CD4-positive, alpha-beta T cell treated with Interleukin-6 at 100 ng/mL for 8 hours (primary cell): ENCODE results near the gene RASGRF1.
"Not testable (repeated sequence)": the region's sequence is repeated elsewhere in the genome, so short reads cannot be mapped to it uniquely, and the experiment has no call there.

Source experiments
- DNase-seq: peaks from one replicate; pipeline ENCODE4 v3.0.0-alpha.2; 2020; ENCODE audit warnings: mixed read lengths, low spot score

Gene RASGRF1

DNA sequence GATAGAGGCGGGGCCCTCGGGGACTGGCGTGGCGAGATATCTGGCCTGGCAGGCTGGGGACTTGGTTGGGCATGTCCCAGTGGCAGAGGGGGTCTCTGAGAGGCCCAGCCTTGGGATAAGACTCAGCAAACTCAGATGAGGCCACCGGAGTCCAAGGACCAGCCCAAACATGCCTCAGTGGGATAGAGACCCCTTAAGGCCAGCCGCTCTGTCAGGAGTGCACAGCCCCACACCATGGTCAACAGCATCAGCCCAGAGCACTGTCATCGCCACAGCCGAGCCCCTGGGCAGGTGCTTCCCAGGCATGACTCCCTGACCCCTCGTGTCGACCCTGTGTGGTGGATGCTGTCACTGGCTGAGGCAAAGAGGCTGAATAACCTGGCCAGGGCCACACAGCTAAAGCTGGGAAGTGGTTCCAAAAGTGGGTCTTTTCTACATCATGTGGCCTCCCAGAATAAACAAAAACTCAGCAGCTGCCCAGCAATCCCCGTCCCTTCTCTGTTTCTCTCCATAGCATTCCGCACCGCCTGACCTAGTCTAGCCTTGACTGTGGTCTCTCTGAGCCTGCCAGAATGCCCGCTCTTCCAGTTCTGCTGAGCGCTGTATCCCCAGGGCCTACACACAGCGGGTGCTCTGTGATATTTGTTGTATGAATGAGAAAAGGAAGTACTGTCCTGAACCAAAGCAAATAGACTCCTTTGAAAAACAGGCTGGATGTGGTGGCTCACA is 160.9 kb downstream of the RASGRF1 start:
- no peak for DNase-seq

DNA sequence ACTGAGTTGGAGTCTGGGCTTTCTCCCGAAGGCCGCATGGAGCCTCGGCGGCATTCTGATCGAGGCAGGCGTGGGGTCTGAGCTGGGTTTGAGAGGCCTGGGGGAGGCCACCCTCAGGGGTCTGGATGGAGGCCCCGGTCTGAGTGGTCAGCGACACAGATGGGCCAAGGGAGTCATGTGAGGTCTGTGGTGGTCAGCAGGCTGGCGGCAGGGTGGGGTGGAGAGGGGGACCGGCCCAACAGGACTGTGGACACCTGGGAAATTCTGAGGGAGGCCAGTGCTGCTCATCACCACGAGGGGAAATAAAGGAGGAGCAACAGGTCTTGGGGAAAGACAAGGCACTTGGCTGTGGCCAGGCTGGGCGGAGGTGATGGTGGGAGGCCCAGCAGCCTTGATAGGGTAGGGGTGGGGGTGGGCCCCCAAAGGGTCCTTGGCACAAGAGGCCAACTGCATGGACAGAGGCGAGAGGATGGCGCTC is 161.9 kb downstream of the RASGRF1 start:
- no peak for DNase-seq

DNA sequence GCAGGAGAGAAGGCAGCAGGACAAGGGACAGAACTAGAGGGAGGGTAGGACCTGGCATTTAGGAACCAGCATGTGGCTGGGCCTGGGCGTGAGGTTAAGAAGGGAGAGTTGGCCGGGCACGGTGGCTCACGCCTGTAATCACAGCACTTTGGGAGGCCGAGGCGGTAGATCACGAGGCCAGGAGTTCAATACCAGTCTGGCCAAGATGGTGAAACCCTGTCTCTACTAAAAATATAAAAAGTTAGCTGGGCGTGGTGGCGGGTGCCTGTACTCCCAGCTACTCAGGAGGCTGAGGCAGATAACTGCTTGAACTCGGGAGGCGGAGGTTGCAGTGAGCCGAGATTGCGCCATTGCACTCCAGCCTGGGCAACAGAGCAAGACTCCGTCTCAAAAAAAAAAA is 162.4 kb downstream of the RASGRF1 start:
- not testable (repeated sequence) for DNase-seq

DNA sequence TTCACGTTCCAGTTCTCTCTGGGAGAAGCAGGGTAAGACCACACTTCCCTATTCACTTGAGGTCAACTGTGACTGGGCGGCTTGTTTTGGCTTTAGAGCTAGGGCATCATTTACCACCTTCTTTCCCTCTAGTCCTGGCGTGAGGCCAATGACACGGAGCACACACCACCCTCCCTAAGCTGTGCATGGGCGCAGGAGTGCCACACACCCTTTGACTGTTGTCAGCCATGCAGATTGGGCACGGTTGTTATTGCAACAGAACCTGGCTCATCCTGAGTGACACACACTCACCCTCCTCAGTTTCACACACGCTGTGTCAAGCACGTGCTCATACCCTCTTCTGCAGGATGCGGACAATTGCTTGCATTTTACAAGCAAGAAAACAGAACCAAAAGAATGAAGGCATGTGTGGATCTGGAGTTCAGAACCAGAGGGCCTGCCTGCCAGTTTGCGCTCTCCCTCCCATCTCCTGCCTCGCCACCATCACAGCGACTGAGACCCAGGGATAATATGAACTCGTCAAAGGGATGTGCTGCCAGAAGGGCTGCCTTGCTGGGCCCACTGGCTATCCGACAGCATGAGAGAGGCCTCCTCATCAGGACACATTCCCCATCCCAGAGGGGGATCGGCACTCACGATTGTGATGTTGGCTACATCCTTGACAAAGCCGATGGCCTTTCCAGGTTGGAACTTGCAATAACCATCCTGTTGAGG is 163.3 kb downstream of the RASGRF1 start:
- DNase-seq: no peak

DNA sequence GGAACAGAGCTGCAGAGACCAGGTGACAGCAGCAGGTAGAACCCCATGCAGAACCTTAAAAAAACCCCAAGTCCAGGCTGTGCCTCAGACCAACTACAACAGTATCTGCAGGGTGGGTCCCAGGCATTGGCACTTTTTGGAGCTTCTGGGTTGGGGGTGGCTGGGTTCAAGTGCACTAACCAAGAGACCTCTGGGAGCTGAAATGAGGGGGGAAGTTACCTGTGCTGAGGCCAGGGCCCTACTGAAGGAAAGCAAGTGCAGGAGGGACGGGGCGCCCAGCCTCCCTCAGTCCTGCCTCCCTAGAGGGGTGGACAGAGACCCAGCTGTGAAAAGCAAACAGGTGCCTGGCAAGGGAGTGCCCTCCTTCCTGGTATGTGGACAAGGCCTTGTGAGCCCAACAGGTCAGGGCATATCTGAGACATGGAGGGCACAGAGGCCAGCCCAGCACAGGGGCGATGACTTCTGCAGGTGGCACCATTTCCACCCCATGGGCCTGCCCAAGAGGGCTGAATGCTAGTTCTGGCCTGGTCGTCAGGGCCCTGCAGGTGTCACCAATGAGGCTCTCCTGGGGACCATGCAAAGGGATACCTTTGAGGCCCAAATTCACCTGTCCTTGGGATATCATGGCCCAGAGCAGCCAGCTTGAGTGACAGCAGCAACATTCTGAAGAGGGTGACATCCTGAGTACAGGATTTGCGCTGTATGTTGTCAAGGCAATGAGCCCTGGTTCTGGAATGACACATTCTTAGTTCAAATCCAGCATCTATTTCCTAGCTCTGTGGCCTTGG is 164.4 kb downstream of the RASGRF1 start:
- DNase-seq: no peak

DNA sequence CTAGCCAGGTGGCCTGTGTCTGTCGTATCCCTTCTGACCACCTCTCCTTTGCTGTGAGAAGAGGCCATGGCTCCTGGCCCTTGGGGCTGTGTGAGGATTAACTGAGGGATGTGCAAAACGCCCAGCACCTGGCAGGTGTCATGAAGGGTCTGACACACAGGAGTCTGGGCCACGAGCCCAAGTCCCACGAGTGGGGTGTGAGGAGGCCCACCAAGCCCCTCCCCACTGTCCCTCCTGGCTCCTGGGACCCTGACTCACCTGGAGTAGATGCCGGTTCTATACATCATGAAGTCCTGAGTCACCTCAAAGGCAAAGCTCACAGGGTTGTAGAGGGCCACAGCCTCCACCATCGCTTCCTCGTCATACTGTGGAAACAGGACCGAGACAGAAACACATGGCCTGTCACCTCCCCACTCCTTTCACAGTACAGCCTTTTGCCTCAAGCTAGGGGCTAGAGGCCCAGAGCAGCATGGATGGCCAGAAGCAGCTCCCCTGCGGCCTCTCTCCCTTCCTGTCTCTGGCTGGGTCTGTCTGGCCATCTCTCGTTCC is 165.4 kb downstream of the RASGRF1 start:
- no peak for DNase-seq

DNA sequence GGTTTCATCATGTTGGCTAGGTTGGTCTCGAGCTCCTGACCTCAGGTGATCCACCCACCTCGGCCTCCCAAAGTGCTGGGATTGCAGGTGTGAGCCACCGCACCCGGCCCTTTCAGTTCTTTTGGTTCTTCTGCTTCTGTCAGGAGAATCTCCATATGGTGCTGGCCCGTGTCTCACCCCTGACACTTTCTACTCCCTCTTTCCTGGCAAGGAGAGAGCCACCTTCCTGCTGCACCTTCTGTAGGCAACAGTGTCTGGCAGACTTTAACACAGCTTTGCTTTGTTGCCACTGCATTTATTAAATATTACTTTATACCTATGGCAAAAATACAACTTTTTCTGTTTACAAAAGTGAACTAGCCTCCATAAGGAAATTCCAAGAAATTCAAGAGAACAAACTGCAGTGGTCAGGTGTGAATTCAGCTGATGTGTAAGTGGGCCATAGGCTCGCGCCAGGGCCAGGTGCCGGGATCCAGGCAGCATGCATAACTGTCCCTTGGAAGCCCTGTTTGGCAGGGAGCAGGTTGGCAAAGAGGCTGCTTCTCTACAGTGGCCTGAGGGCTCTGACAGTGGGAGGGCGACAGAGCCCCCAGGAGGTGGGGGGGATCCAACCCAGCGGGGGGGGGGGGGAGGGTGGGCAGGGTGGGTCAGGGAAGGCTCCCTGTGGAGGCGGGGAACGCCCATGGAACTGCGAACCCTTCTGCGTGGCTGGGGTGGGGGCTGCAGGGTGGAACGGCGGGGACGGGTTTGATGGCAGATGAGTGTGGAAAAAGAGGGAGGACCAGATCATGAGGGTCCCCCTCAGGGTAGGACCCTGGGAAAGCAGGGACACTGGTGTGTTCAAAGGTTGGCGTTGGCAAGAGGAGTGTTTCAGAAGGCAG is 166.9 kb downstream of the RASGRF1 start:
- no peak for DNase-seq

DNA sequence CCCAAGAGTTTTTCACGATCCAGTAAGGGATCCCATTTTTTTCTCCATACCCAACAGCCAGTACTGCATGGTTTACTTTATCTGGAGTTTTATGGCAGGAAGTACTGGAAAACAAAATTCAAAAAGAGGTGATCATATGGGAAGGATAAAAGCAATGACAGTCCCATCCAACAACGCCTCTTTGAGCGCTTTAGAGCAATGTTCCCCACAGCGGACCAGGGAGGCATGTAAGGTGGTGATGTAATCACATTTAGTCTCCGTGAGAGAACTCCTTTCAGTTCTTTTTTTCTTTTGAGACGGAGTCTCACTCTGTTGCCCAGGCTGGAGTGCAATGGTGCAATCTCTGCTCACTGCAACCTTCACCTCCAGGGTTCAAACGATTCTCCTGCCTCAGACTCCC is 167.6 kb downstream of the RASGRF1 start:
- no peak for DNase-seq

DNA sequence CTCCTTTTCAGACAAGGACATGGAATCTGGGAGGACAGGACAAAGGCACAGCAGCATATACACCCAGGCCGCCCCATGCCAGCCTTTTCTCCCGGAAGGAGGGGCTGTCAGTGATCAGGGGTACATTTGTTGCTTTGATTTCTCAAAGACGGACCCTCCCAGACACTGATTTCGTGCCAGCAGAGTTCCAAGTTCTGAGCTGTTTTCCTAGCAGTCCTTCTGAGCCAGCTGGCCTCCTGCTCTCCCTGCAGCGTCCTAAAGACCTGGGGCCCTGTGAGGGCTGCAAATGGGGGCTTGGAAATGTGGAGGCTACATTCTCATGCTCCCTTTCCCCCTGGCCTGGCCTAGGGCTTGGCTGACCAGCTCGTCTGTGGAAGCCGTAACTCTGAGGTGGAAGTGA is 168.1 kb downstream of the RASGRF1 start:
- DNase-seq: no peak

DNA sequence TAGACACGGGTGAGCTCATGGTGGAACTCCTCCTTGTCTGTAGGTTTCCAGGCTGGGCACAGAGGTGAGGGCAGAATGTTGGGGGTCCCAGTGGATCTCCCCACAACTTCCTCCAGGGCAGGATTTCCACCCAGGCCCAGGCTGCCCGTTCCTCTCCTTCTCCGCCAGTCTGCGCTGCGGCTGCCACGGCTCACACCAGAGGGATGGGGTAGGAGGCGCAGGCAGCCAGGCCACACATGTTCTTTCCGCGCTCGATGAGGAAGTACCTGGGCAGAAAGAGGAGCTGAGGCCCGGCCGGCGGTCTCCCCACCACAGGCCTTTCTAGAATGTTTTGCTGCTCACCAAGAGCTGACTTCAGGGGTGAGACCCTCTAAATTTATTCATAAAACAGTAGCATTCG is 168.6 kb downstream of the RASGRF1 start:
- no peak for DNase-seq

DNA sequence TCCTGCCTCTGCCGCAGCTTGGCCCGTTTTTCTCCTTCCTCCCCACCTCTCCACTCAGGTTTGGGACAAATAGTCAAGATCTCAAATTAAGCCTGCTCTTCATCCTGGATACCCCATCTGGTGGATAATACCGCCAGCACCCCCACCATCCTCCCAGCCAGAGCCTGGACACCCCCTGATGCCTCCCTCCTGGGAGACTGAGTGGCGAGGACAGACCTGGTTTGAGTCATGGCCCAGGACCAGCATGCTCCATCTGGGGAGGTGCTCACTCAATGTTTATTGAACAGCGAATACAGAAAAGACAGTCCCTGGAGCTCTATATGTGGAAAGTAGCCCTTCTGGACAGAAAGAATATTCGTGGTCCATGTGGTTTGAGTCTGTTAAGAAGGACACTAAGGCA is 169.1 kb downstream of the RASGRF1 start:
- DNase-seq: no peak

DNA sequence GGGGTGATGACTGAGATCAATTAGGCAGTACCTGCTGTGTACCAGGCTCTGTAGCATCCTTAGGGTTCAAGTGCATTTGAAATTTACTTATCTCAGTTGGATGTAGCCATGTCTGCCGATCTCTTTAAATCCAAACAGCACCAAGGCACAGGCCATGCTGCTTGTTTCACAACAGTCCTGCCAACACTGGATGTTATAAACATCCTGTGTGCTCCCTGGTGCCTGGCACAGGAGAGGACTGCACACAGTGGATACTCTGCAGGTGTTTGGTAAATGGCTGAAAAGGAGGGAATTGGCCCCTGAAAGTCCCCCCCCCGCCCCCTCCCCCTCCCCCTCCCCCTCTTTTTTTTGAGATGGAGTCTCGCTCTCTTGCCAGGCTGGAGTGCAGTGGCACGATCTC is 172.7 kb downstream of the RASGRF1 start:
- no peak for DNase-seq

DNA sequence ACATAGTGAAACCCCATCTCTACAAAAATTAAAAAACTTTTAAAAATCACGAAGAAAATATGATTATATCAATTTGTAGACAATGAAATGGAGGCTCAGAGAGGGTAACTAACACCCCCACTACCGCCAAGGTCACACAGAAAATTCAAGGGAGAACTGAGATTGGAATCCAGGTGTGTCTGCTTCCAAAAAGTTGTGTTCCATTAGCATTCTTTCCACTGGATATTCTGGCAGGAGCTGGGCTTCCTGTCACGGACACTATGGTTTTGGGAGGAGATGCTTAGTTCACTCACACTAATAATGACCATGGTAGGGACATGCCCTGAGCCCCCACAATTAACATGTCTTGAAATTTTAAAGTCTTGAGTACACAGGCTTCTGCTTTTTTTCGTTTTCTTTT is 174.5 kb downstream of the RASGRF1 start:
- no peak for DNase-seq

DNA sequence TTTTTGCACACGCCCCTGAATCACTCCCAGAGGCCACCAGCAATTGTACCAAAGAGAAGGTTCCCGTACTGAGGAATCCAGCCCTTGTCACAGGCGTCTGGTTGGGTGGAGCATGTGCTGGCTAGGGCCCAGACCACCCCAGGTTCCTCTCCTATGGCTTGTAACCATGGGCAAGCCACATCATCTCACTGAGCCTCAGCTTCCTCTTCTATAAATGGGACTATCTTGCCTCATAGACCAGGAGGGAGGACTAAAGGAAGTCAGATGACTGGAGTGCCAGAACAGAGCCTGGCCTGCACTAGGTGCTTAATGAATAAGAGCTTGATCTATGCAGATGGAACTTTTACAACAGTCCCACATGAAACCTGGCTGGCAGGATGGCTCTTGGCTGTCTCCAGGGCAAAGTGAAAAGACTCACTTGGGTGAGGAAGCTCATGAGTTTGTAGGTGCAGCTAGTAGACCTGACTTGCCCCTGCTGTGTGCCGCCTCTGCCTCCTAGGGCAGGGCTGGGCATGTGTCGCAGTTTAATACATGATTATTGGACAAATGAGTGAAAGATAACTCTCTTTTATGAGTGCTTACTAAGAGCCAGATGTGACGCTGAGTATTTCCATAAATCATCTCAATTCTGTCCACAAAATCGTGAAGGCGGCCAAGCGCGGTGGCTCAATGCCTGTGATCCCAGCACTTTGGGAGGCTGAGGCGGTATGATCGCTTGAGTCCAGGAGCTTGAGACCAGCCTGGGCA is 175.1 kb downstream of the RASGRF1 start:
- no peak for DNase-seq

DNA sequence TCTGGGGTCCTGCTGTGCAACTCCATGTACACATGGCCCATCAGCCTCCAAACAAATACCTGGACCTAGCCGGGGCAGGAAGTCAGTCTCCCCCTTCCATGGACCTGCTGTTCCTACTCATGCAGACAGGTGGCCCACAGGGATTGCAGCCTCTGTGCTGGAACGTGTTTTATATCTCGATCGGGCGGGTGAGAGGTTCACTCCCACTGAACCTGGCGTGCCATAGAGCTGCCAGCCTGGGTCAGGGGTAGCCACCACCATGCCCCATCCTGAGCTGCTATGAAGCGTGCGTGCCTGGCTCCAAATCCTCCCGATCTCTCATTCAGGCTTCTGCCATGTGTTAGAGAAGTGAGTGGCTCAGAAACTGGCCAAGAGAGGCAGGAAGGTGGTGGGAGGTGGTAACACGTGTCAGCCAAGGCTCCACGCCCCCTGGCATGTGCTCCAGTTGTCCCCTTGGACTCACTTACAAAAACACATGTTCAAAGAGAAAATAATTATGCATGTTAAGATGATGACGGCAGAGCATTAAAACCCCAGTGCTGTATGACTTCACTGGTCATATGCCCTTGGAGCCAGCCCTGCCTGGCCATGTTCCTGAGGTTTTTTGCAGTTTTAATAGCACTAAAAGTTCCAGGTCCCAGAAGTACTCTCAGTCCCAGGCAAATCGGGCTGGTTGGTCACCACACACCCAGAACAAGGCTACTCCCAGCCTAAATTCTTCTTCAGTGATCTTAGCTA is 176.4 kb downstream of the RASGRF1 start:
- no peak for DNase-seq

DNA sequence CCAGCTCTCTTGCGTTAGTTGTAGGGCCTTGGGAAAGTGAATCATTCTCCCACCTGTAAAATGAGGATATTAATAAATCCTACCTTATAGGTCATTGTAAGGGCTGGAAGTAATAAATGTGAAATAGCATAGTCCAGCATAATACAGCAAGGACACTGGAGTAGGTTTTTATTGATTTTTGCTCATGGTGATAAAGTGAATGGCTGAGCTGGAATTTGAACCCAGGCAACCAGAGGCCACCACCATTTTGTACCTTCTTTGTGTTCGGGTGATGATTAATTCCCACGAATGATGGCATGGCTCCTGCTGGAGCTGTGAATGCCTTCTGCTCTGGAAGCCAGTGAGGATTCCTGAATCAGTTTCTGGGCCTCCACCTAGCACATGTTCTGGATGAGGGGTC is 177.6 kb downstream of the RASGRF1 start:
- no peak for DNase-seq

DNA sequence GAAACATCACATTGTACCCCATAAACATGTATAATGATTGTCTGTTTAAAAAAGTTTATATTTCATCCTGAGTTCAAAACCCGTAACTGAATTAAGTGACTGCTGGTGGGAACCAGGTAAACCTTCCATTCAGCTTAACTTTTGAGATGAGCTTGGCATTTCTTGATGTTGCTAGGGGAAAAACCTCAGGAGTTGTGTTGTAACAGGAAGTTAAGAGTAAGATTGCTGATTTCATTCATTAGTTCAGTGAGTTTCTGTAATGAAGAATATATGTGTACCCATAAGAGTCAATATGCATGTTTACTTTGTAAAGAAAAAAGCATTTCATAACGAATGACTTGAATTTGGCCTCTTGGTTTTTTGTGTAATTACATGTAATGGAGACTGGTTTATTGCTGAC is 178.3 kb downstream of the RASGRF1 start:
- DNase-seq: no peak

DNA sequence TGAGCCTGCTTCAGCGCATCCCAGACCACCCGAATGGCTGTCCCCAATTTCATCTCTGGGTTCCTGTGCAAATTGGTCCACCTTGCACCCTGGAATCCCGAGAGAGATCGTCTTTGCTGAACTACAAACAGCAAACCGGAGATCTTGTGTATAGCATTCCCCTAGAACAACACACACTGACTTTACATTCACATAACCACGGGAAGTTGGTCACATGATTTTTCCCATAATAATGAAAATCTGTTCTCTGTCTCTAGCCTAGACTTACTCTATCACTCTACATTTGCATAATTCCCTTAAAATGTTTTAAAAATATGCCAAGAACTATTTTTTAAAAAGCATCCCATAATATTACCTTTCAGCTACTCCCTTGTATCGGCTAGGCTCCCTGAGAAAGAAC is 180.3 kb downstream of the RASGRF1 start:
- no peak for DNase-seq
